ENCODE measurements around the gene TMEM212.

TMEM212 gene

DNA sequence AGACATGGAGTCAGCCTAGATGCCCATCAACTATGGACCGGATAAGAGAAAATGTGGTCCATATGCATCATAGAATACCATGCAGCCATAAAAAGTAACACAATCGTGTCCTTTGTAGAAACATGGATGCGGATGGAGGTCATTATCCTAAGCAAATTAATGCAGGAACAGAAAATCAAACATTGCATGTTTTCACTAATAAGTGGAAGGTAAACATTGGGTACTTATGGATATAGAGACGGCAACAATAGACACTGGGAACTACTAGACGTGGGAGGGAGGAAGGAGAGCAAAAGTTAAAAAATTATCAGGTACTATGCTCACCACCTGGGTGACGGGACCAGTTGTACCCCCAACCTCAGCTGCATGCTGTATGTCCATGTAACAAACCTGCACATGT lies 35.3 kb upstream of the TMEM212 start:
- H3K4me3 ChIP-seq (ENCODE audit: low read length), result no peak overlapping the region
- no peak for TF ChIP-seq CTCF (IDR thresholded peaks at IDR 0.05; ENCODE audit: insufficient read depth, low read depth, low read length, missing control alignments)
- DNase-seq (ENCODE audit: low read depth), result no peak

DNA sequence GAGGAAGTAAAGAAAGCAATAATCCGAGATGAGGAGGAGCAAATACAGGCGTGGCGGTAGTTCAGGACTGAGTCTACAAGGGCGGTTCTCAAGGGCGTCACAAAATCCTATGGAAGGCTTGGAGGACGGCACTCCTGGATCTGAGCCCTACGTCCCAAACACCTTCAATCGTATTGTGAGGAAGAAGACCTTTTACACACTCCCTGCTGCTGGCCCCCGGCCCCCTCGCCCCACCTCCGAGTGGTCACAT lies 33.6 kb upstream of the TMEM212 start:
- TF ChIP-seq CTCF (IDR thresholded peaks at IDR 0.05; ENCODE audit: insufficient read depth, low read depth, low read length, missing control alignments), result no peak
- peak; percentile 78 for DNase-seq (ENCODE audit: low read depth)
- peak overlapping the region; percentile 67 for H3K4me3 ChIP-seq (ENCODE audit: low read length)

GRCh38 chr3:171809861-171810628 lies 33.1 kb upstream of the TMEM212 start, which contains the start of gene PLD1:
TSS of gene PLD1 (minus strand) at chr3:171810483. CDS start at chr3:171738051, 72,432 bp downstream.
- peak; percentile 91 for DNase-seq (ENCODE audit: low read depth)
- H3K4me3 ChIP-seq (ENCODE audit: low read length), result peak within 1 kb of the TSS; percentile 67
- TF ChIP-seq CTCF (IDR thresholded peaks at IDR 0.05; ENCODE audit: insufficient read depth, low read depth, low read length, missing control alignments), result no peak

GRCh38 chr3:171810629-171811294 lies 32.4 kb upstream of the TMEM212 start:
- TF ChIP-seq CTCF (IDR thresholded peaks at IDR 0.05; ENCODE audit: insufficient read depth, low read depth, low read length, missing control alignments), result no peak
- peak overlapping the region; percentile 67 for H3K4me3 ChIP-seq (ENCODE audit: low read length)
- no peak for DNase-seq (ENCODE audit: low read depth)

- H3K4me3 ChIP-seq (ENCODE audit: low read length), result peak overlapping the region; percentile 67
- DNase-seq (ENCODE audit: low read depth), result peak; percentile 99
- no peak for TF ChIP-seq CTCF (IDR thresholded peaks at IDR 0.05; ENCODE audit: insufficient read depth, low read depth, low read length, missing control alignments)
Measured at GRCh38 chr3:171811295-171811912, 31.7 kb upstream of the TMEM212 start.

DNA sequence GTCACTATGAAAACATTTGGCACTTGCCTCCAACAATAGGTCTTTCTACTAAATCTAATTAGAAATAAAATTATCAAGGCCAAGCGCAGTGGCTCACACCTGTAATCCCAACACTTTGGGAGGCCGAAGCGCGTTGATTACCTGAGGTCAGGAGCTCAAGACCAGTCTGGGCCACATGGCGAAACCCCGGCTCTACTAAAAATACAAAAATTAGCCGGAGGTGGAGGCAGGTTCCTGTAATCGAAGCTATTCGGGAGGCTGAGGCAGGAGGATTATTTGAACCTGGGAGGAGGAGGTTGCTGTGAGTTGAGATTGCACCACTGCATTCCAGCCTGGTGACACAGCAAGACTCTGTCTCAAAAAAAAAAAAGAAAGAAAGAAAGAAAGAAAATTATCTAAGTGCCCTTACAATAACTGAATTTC lies 31.2 kb upstream of the TMEM212 start:
- no peak for TF ChIP-seq CTCF (IDR thresholded peaks at IDR 0.05; ENCODE audit: insufficient read depth, low read depth, low read length, missing control alignments)
- peak; percentile 79 for DNase-seq (ENCODE audit: low read depth)
- H3K4me3 ChIP-seq (ENCODE audit: low read length), result no peak overlapping the region
